ENCODE results near the gene TAP2. TPM values are rescaled to one million over a fixed set of nuclear protein-coding genes. Genes with fewer than 3 reads are reported as not detected.
"Not testable (repeated sequence)": the region's sequence is repeated elsewhere in the genome, so short reads cannot be mapped to it uniquely, and the experiment has no call there.

Gene TAP2
- total and polyA plus RNA-seq, 2 experiments from 2014 or later: 4.9 to 102 TPM

DNA sequence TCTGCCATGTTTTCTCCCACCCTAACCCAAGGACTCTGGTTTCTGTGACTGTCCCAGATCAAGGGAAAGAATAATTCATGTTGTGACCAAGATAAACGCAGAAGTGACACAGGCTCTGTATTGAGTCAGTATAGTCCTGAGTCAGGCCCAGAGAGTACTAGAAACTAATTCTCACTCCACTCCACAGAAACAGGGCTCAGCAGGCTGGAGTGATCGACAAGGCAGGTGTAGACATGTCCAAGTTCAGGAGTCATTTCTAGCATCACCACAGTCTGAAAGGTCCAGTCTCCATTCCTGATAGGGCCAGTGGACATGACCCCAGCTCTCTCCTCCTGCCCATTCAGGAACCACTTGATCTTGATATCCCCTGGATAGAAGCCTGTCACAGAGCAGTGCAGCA lies 24.4 kb downstream of the TAP2 start:
- H3K9me3 Mint-ChIP-seq: no peaks in the 10 kb centered on the region
- H3K4me3 Mint-ChIP-seq: no peak overlapping the region
- Histone ChIP-seq H3K4me1 (ENCODE audit: insufficient read depth) (no peaks in the 10 kb centered on the region), H3K4me3 (no peak overlapping the region), H3K4me2 (no peak overlapping the region), H3K79me2 (replicated peaks; ENCODE audit: insufficient read depth) (no peaks in the 10 kb centered on the region), H3K9me2 (ENCODE audit: insufficient read depth) (no peaks in the 10 kb centered on the region), H3F3A (replicated peaks; ENCODE audit: low read depth) (no peaks in the 10 kb centered on the region), H4K20me1 (replicated peaks; ENCODE audit: insufficient read depth) (no peaks in the 10 kb centered on the region), H3K36me3 (ENCODE audit: insufficient read depth) (no peaks in the 10 kb centered on the region), H2AFZ (no peak overlapping the region), H3K27ac (ENCODE audit: low read depth) (no peak overlapping the region), H3K27me3 (ENCODE audit: insufficient read depth) (no peaks in the 10 kb centered on the region)
- no peak overlapping the region for H3K27ac Mint-ChIP-seq
- ATAC-seq (no peak), DNase-seq (ENCODE audit: low spot score) (no peak)
- no peaks in the 10 kb centered on the region for H3K4me1 Mint-ChIP-seq
- H3K27me3 Mint-ChIP-seq (ENCODE audit: insufficient read depth, low read depth, poor library complexity): peaks cover 2% of the 10 kb centered on the region
- no peak for TF ChIP-seq EZH2 (IDR thresholded peaks at IDR 0.05; ENCODE audit: low read depth, unreplicated experiment)
- H3K36me3 Mint-ChIP-seq (ENCODE audit: low read depth): no peaks in the 10 kb centered on the region

DNA sequence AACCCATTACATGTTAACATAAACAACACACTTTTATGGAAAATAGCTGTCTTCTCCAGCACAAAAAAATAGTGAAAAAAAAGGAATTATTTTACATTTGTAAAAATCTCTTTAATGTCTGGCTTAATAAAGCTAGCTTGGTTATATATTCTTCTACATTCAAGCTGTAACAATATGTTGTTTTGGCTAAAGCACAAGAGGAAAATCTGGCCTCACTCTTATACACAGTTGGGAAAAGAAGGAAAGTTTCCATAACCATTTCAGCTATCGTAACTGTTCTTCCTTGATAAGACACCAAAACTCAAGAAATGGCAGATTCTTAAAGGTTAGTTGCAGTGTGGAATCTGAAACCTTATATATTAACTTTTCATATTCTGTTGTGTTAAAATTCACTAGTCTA lies 29.4 kb downstream of the TAP2 start:
- no peak for DNase-seq (ENCODE audit: low spot score)
- peaks cover 5% of the 10 kb centered on the region; the same call in 2 of the 3 replicates for H3K4me1 Mint-ChIP-seq
- H3K27me3 Mint-ChIP-seq (ENCODE audit: insufficient read depth, low read depth, poor library complexity): peaks cover 11% of the 10 kb centered on the region
- Histone ChIP-seq H4K20me1 (replicated peaks; ENCODE audit: insufficient read depth) (no peaks in the 10 kb centered on the region), H3K36me3 (ENCODE audit: insufficient read depth) (no peaks in the 10 kb centered on the region), H3K4me1 (ENCODE audit: insufficient read depth) (no peaks in the 10 kb centered on the region; the same call in 1 of the 2 replicates), H3K27me3 (ENCODE audit: insufficient read depth) (no peaks in the 10 kb centered on the region), H3K4me2 (no peak overlapping the region), H3K4me3 (no peak overlapping the region), H3K79me2 (replicated peaks; ENCODE audit: insufficient read depth) (no peaks in the 10 kb centered on the region), H3F3A (replicated peaks; ENCODE audit: low read depth) (no peaks in the 10 kb centered on the region), H3K9me2 (ENCODE audit: insufficient read depth) (no peaks in the 10 kb centered on the region; the same call in 1 of the 2 replicates), H2AFZ (no peak overlapping the region), H3K27ac (ENCODE audit: low read depth) (no peak overlapping the region)
- no peaks in the 10 kb centered on the region for H3K9me3 Mint-ChIP-seq
- H3K36me3 Mint-ChIP-seq (ENCODE audit: low read depth): no peaks in the 10 kb centered on the region; the same call in 2 of the 3 replicates
- no peak overlapping the region for H3K27ac Mint-ChIP-seq
- no peak for ATAC-seq
- H3K4me3 Mint-ChIP-seq: no peak overlapping the region
- TF ChIP-seq, protein P1, sequence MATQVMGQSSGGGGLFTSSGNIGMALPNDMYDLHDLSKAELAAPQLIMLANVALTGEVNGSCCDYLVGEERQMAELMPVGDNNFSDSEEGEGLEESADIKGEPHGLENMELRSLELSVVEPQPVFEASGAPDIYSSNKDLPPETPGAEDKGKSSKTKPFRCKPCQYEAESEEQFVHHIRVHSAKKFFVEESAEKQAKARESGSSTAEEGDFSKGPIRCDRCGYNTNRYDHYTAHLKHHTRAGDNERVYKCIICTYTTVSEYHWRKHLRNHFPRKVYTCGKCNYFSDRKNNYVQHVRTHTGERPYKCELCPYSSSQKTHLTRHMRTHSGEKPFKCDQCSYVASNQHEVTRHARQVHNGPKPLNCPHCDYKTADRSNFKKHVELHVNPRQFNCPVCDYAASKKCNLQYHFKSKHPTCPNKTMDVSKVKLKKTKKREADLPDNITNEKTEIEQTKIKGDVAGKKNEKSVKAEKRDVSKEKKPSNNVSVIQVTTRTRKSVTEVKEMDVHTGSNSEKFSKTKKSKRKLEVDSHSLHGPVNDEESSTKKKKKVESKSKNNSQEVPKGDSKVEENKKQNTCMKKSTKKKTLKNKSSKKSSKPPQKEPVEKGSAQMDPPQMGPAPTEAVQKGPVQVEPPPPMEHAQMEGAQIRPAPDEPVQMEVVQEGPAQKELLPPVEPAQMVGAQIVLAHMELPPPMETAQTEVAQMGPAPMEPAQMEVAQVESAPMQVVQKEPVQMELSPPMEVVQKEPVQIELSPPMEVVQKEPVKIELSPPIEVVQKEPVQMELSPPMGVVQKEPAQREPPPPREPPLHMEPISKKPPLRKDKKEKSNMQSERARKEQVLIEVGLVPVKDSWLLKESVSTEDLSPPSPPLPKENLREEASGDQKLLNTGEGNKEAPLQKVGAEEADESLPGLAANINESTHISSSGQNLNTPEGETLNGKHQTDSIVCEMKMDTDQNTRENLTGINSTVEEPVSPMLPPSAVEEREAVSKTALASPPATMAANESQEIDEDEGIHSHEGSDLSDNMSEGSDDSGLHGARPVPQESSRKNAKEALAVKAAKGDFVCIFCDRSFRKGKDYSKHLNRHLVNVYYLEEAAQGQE (IDR thresholded peaks at IDR 0.05; ENCODE audit: unreplicated experiment): no peak

DNA sequence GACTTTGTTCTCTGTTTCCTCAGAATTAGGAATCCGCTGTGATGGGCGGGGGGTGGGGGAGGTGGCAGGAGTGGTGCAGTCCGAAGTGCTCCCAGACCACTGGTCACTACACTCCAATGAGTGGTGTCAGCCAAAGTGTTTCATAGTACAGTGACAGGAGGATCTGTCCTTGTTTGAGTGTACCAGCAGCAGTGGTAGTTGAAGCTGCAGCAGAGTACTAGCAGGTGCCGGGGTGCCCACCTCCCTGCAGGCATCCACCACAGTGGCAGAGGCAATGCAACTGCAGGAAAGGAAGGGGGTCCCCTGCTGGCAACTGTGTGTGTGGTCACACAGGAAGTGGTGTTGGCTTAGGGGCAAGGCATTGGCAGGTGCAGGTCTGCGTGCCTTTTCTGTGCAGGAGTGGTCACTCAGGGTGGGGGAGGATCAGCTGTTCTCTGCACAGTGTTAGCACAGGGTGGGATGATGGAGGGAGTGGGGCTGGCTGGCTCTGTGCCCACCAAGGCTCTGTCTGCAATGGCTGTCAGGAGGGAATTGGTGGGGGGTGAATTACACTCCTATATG lies 31.4 kb downstream of the TAP2 start:
- H3K36me3 ChIP-seq (ENCODE audit: insufficient read depth): no peaks in the 10 kb centered on the region
- no peaks in the 10 kb centered on the region; the same call in 1 of the 2 replicates for H3K9me2 ChIP-seq (ENCODE audit: insufficient read depth)
- DNase-seq (ENCODE audit: low spot score) (peak; percentile 50), ATAC-seq (peak; percentile 86)
- TF ChIP-seq CREB1 (CRISPR knock-in tag; IDR thresholded peaks at IDR 0.05; ENCODE audit: low read depth) (no peak), STAT1 (IDR thresholded peaks at IDR 0.05; ENCODE audit: unreplicated experiment) (no peak), ZNF114 (CRISPR knock-in tag; IDR thresholded peaks at IDR 0.05) (no peak), EZH2 (IDR thresholded peaks at IDR 0.05; ENCODE audit: low read depth, unreplicated experiment) (no peak)
- TF ChIP-seq, protein P2, sequence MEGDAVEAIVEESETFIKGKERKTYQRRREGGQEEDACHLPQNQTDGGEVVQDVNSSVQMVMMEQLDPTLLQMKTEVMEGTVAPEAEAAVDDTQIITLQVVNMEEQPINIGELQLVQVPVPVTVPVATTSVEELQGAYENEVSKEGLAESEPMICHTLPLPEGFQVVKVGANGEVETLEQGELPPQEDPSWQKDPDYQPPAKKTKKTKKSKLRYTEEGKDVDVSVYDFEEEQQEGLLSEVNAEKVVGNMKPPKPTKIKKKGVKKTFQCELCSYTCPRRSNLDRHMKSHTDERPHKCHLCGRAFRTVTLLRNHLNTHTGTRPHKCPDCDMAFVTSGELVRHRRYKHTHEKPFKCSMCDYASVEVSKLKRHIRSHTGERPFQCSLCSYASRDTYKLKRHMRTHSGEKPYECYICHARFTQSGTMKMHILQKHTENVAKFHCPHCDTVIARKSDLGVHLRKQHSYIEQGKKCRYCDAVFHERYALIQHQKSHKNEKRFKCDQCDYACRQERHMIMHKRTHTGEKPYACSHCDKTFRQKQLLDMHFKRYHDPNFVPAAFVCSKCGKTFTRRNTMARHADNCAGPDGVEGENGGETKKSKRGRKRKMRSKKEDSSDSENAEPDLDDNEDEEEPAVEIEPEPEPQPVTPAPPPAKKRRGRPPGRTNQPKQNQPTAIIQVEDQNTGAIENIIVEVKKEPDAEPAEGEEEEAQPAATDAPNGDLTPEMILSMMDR (conservative IDR thresholded peaks at IDR 0.05; ENCODE audit: low read depth in 2 of 2): peak; percentile 30 to 55
- no peaks in the 10 kb centered on the region for H4K20me1 ChIP-seq (replicated peaks; ENCODE audit: insufficient read depth)
- H3K27ac ChIP-seq (ENCODE audit: low read depth): no peak overlapping the region
- peaks cover 9% of the 10 kb centered on the region for H3K27me3 Mint-ChIP-seq (ENCODE audit: insufficient read depth, low read depth, poor library complexity)
- no peaks in the 10 kb centered on the region; the same call in 2 of the 3 replicates for H3K36me3 Mint-ChIP-seq (ENCODE audit: low read depth)
- no peak overlapping the region for H3K4me2 ChIP-seq
- H2AFZ ChIP-seq: no peak overlapping the region
- H3F3A ChIP-seq (replicated peaks; ENCODE audit: low read depth): no peaks in the 10 kb centered on the region
- H3K9me3 Mint-ChIP-seq: no peaks in the 10 kb centered on the region
- no peaks in the 10 kb centered on the region for H3K27me3 ChIP-seq (ENCODE audit: insufficient read depth)
- no peaks in the 10 kb centered on the region for H3K79me2 ChIP-seq (replicated peaks; ENCODE audit: insufficient read depth)
- no peaks in the 10 kb centered on the region; the same call in 1 of the 2 replicates for H3K4me1 ChIP-seq (ENCODE audit: insufficient read depth)
- peaks cover 5% of the 10 kb centered on the region; the same call in 2 of the 3 replicates for H3K4me1 Mint-ChIP-seq
- H3K27ac Mint-ChIP-seq: no peak overlapping the region
- no peak overlapping the region for H3K4me3 Mint-ChIP-seq
- H3K4me3 ChIP-seq: no peak overlapping the region

DNA sequence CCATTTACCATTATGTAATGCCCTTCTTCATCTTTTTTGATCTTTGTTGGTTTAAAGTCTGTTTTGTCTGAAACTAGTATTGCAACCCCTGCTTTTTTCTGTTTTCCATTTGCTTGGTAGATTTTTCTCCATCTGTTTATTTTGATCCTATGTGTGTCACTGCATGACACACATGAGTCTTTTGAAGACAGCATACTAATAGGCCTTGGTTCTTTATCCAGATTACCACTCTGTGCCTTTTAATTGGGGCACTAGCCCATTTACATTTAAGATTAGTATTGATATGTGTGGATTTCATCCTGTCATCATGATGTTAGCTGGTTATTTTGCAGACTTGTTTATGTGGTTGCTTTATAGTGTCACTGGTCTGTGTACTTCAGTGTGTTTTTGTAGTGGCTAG lies 33.1 kb downstream of the TAP2 start:
- H3K9me3 Mint-ChIP-seq; H3K4me1 Mint-ChIP-seq; H3K27me3 Mint-ChIP-seq (ENCODE audit: insufficient read depth, low read depth, poor library complexity); H3K4me3 Mint-ChIP-seq; H3K27ac ChIP-seq (ENCODE audit: low read depth); DNase-seq (ENCODE audit: low spot score); H3K79me2 ChIP-seq (replicated peaks; ENCODE audit: insufficient read depth); H3F3A ChIP-seq (replicated peaks; ENCODE audit: low read depth); ATAC-seq; H3K36me3 ChIP-seq (ENCODE audit: insufficient read depth); H3K4me1 ChIP-seq (ENCODE audit: insufficient read depth); H3K27ac Mint-ChIP-seq; H3K4me3 ChIP-seq; H4K20me1 ChIP-seq (replicated peaks; ENCODE audit: insufficient read depth); H3K4me2 ChIP-seq; H3K27me3 ChIP-seq (ENCODE audit: insufficient read depth); H3K9me2 ChIP-seq (ENCODE audit: insufficient read depth); H2AFZ ChIP-seq; H3K36me3 Mint-ChIP-seq (ENCODE audit: low read depth): not testable (repeated sequence)

All from GM23338 (cell line).